Measurements from ENCODE around the gene GPRC5B. TPM values are rescaled to one million over a fixed set of nuclear protein-coding genes. Genes with fewer than 3 reads are reported as not detected.
A peak's percentile ranks its signal among the peaks of the same experiment; 100 is the strongest.

The GPRC5B gene
- total and polyA plus RNA-seq, 2 of the 8 experiments (the other 6 are each of a cell fraction or from before 2014, with no cell fraction given): 106 to 160 TPM

DNA sequence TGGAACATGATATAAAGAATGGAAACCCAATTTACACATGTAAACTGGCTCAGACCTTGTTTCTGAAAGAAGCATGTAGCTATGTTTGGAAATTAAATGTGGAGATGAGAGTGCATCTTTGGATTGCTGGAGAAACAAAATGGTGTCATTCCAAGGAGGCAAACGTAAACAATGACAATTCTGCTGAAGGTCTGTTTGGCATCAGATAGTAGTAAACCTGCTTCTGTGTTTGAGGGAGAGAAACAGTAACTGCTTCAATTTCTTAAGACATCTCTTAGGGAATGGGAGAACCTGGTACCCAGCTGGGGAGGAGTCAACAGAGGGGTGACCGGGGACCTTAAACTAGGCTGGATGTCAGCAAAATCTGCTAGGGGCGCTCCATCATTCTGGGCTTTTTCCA, 23.5 kb downstream of the GPRC5B start:
- H4K20me1 ChIP-seq (replicated peaks in 1 of 2; ENCODE audit: control insufficient read depth in 1 of 2, insufficient read depth in 2 of 2, low read length in 2 of 2): no peaks in the 10 kb centered on the region
- H2BK120ac ChIP-seq (replicated peaks; ENCODE audit: low read depth, low read length): peak overlapping the region; percentile 89
- peaks cover 12 to 63% (median 24%) of the 10 kb centered on the region in 4 experiments for H3K36me3 ChIP-seq (ENCODE audit: control insufficient read depth in 2 of 4, insufficient read depth in 4 of 4, low read length in 3 of 4)
- H3K56ac ChIP-seq (replicated peaks; ENCODE audit: insufficient read length, low read depth, low read length): peak overlapping the region; percentile 71
- H3K4me2 ChIP-seq (ENCODE audit: insufficient read depth in 1 of 2, low read depth in 2 of 2, low read length in 2 of 2): peak overlapping the region; percentile 61 to 88
- ChIA-PET POLR2A (ENCODE audit: partially characterized antibody) (interaction anchor here (0.6 to 9.2 kb wide), 12 partner anchors 8 to 158 kb away, joined by 3 to 114 read pairs (median 4); partner anchors contain the start of genes GPRC5B, IQCK and KNOP1), CTCF (ENCODE audit: partially characterized antibody) (interaction anchor here (0.9 to 1.5 kb wide), 3 partner anchors 9 to 23 kb away, joined by 3 to 5 read pairs (median 4); partner anchors contain the start of gene GPRC5B)
- H2BK12ac ChIP-seq (ENCODE audit: low read depth, low read length): peak overlapping the region; percentile 100; the same call in 1 of the 2 replicates
- no peak overlapping the region for H3K14ac ChIP-seq (ENCODE audit: insufficient read length)
- H3K9me3 ChIP-seq (ENCODE audit: insufficient read depth in 2 of 2, low read depth in 1 of 2, low read length in 1 of 2): no peaks in the 10 kb centered on the region
- peaks cover 2% of the 10 kb centered on the region; the same call in 1 of the 2 replicates for H3K79me1 ChIP-seq (ENCODE audit: low read depth, low read length)
- H2BK5ac ChIP-seq (ENCODE audit: low read depth, low read length): peak overlapping the region; percentile 100
- peak overlapping the region; percentile 93 for H3K27ac ChIP-seq (ENCODE audit: low read depth, low read length)
- H2AK5ac ChIP-seq (ENCODE audit: low read depth, low read length): peak overlapping the region; percentile 17; the same call in 1 of the 2 replicates
- peak overlapping the region; percentile 46 for H3K4ac ChIP-seq (replicated peaks; ENCODE audit: insufficient read length, low read depth, low read length)
- WGBS, 2 experiments (ENCODE audit: extremely low coverage in 1 of 2, insufficient coverage in 1 of 2, insufficient read length in 1 of 2, insufficient replicate concordance in 2 of 2, low coverage in 1 of 2, low lambda C conversion rate in 2 of 2, missing lambda C conversion rate in 1 of 2): 19% methylated on average over 3 of the region's 3 CpGs; no CpG with 5 or more reads in 1 of the 2 experiments
- H2BK15ac ChIP-seq (ENCODE audit: low read length): no peak overlapping the region
- H3K79me2 ChIP-seq (ENCODE audit: control insufficient read depth in 1 of 2, insufficient read depth in 2 of 2, low read length in 2 of 2): peaks cover 0 to 34% of the 10 kb centered on the region in 2 experiments; a peak in 2 of 4 replicates
- no peaks in the 10 kb centered on the region for H3K27me3 ChIP-seq (replicated peaks in 1 of 4; ENCODE audit: control insufficient read depth in 3 of 4, extremely low read depth in 1 of 4, insufficient read depth in 3 of 4, low read length in 3 of 4)
- TF ChIP-seq KDM5A (IDR thresholded peaks at IDR 0.05; ENCODE audit: low read length) (no peak), YY1 (IDR thresholded peaks at IDR 0.05; ENCODE audit: low read depth, low read length) (peak; percentile 87), TAF1 (IDR thresholded peaks at IDR 0.05; ENCODE audit: low read depth, low read length) (no peak), RNF2 (IDR thresholded peaks at IDR 0.05; ENCODE audit: borderline replicate concordance, low read depth, low read length, missing control alignments, poor library complexity, severe bottlenecking) (no peak), FOSL1 (IDR thresholded peaks at IDR 0.05; ENCODE audit: insufficient read depth, low read depth, low read length) (no peak), GTF2F1 (IDR thresholded peaks at IDR 0.05; ENCODE audit: borderline replicate concordance, low read depth, low read length) (no peak), ASH2L (IDR thresholded peaks at IDR 0.05; ENCODE audit: low read length) (no peak), POLR2A (IDR thresholded peaks at IDR 0.05; ENCODE audit: control extremely low read depth in 1 of 2, low read depth in 2 of 2, low read length in 2 of 2) (no peak)
- TF ChIP-seq, protein P1, sequence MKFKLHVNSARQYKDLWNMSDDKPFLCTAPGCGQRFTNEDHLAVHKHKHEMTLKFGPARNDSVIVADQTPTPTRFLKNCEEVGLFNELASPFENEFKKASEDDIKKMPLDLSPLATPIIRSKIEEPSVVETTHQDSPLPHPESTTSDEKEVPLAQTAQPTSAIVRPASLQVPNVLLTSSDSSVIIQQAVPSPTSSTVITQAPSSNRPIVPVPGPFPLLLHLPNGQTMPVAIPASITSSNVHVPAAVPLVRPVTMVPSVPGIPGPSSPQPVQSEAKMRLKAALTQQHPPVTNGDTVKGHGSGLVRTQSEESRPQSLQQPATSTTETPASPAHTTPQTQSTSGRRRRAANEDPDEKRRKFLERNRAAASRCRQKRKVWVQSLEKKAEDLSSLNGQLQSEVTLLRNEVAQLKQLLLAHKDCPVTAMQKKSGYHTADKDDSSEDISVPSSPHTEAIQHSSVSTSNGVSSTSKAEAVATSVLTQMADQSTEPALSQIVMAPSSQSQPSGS (IDR thresholded peaks at IDR 0.05; ENCODE audit: low read length): peak; percentile 72; the same call in 1 of the 2 replicates
- TF ChIP-seq, protein P2, sequence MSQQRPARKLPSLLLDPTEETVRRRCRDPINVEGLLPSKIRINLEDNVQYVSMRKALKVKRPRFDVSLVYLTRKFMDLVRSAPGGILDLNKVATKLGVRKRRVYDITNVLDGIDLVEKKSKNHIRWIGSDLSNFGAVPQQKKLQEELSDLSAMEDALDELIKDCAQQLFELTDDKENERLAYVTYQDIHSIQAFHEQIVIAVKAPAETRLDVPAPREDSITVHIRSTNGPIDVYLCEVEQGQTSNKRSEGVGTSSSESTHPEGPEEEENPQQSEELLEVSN (IDR thresholded peaks at IDR 0.05): no peak
- peak overlapping the region in 2 of 4 experiments; percentile 49 to 64; a peak in 4 of 7 replicates for H3K9ac ChIP-seq (replicated peaks in 1 of 4; ENCODE audit: extremely low read depth in 1 of 4, low read depth in 3 of 4, low read length in 3 of 4)
- peak; percentile 45 for FAIRE-seq
- peak overlapping the region; percentile 100 for H3K18ac ChIP-seq (ENCODE audit: extremely low read depth, low read length)
- H4K5ac ChIP-seq (ENCODE audit: insufficient read length, low read depth, low read length): peak overlapping the region; percentile 97
- H2AFZ ChIP-seq (ENCODE audit: low read length): no peak overlapping the region
- DNase-seq (ENCODE audit: low read depth in 1 of 2, low spot score in 2 of 2): no peak
- peaks cover 18 to 45% (median 40%) of the 10 kb centered on the region in 4 experiments for H3K4me1 ChIP-seq (replicated peaks in 1 of 4; ENCODE audit: control insufficient read depth in 3 of 4, insufficient read depth in 4 of 4, low read length in 3 of 4)
- peak overlapping the region; percentile 97 for H4K91ac ChIP-seq (replicated peaks; ENCODE audit: insufficient read length, low read length)
- no peak overlapping the region for H3K23ac ChIP-seq (ENCODE audit: insufficient read length)
- peaks cover 7% of the 10 kb centered on the region for H3K23me2 ChIP-seq (ENCODE audit: low read depth, low read length)
- no peak overlapping the region for H4K8ac ChIP-seq (ENCODE audit: extremely low read depth, insufficient read depth, low read length)
- peak overlapping the region; percentile 18 to 49 (median 32); a peak in 6 of 8 replicates for H3K4me3 ChIP-seq (ENCODE audit: extremely low read depth in 1 of 4, insufficient read depth in 2 of 4, low read depth in 3 of 4, low read length in 4 of 4)
- H2BK20ac ChIP-seq (ENCODE audit: low read length): peak overlapping the region; percentile 99
